OCI-LY7 (cell line): ENCODE data around the gene TRMT1. TPM values are rescaled to one million over a fixed set of nuclear protein-coding genes. Genes with fewer than 3 reads are reported as not detected.

ENCODE experiments used
- BruUV-seq: library from RNA; stranded (reverse); fragments of 400-500 nt; replicated peaks from 2 replicates; lab custom pipeline; 2021; lab: Mats Ljungman, UMichigan
- CTCF ChIA-PET: fragments of 300-600 bp; sonication (Branson Sonifier 250); formaldehyde crosslinking; loops from one replicate; lab custom pipeline; 2022; ENCODE audit warnings: antibody characterized with exemption; ENCODE audit not compliant: unreplicated experiment; lab: Charles Lee
- POLR2A ChIA-PET: fragments of 300-600 bp; sonication (Branson Sonifier 250); formaldehyde crosslinking; loops from one replicate; lab custom pipeline; 2022; ENCODE audit warnings: antibody characterized with exemption; lab: Charles Lee
- DNase-seq: peaks from one replicate; pipeline ENCODE4 v3.0.0-alpha.2; 2015; ENCODE audit warnings: low spot score
- H2AFZ ChIP-seq: fragments of 200-600 bp; sonication (generic), shearing (Covaris generic); 2 replicates; pipeline ENCODE4 v1.6.1; 2014; ENCODE audit warnings: mild to moderate bottlenecking, antibody characterized with exemption, low read length, moderate library complexity
- H3K27ac ChIP-seq: fragments of 200-600 bp; sonication (generic); 2 replicates; pipeline ENCODE4 v1.5.1; 2014; ENCODE audit warnings: mixed run types, low read depth, mild to moderate bottlenecking, moderate library complexity, low read length, inconsistent platforms; ENCODE audit not compliant: poor library complexity, severe bottlenecking
- H3K36me3 ChIP-seq: fragments of 200-600 bp; sonication (generic); 2 replicates; pipeline ENCODE4 v1.6.1; 2014; ENCODE audit warnings: mild to moderate bottlenecking, antibody characterized with exemption, low read length, moderate library complexity, mixed read lengths; ENCODE audit not compliant: insufficient read depth
- H3K4me1 ChIP-seq: fragments of 200-600 bp; sonication (generic); 2 replicates; pipeline ENCODE4 v1.5.1; 2014; ENCODE audit warnings: mild to moderate bottlenecking, low read length; ENCODE audit not compliant: insufficient read depth, poor library complexity, severe bottlenecking
- H3K4me2 ChIP-seq: fragments of 200-600 bp; sonication (generic); 2 replicates; pipeline ENCODE4 v1.6.1; 2014; ENCODE audit warnings: mild to moderate bottlenecking, low read length
- H3K4me3 ChIP-seq: fragments of 200-600 bp; sonication (generic); 2 replicates; pipeline ENCODE4 v1.5.1; 2014; ENCODE audit warnings: mild to moderate bottlenecking, low read depth, low read length; ENCODE audit not compliant: poor library complexity, severe bottlenecking
- H3K79me2 ChIP-seq: fragments of 200-600 bp; sonication (generic); 2 replicates; pipeline ENCODE4 v1.6.1; 2016; ENCODE audit warnings: low read depth, mild to moderate bottlenecking, low read length, moderate library complexity, mixed read lengths; ENCODE audit not compliant: insufficient read depth
- H3K9me2 ChIP-seq: fragments of 200-600 bp; sonication (generic); 2 replicates; pipeline ENCODE4 v1.6.1; 2016; ENCODE audit warnings: mild to moderate bottlenecking, low read length, mixed read lengths; ENCODE audit not compliant: insufficient read depth
- H3K9me3 ChIP-seq: fragments of 200-600 bp; sonication (generic); 2 replicates; pipeline ENCODE4 v1.6.1; 2014; ENCODE audit warnings: mild to moderate bottlenecking, mixed run types, low read length, mixed read lengths
- H4K20me1 ChIP-seq: fragments of 200-600 bp; sonication (generic); 2 replicates; pipeline ENCODE4 v1.6.1; 2014; ENCODE audit warnings: mild to moderate bottlenecking, antibody characterized with exemption, low read length, moderate library complexity, mixed read lengths; ENCODE audit not compliant: insufficient read depth
- EZH2phosphoT487 ChIP-seq: fragments of 200-600 bp; sonication (generic); IDR thresholded peaks from 2 replicates; pipeline ENCODE4 v1.6.1; 2018; ENCODE audit warnings: low read depth, borderline replicate concordance, mild to moderate bottlenecking, mixed run types, antibody characterized with exemption, low read length, moderate library complexity, mixed read lengths
- intact Hi-C: fragments of 100-400 bp; cut with micrococcal nuclease; formaldehyde crosslinking; loops from one replicate; pipeline ENCODE4 v1.10.0; 2022; ENCODE audit not compliant: unreplicated experiment
- total RNA-seq, 2 experiments: library from RNA; depleted of rRNA in 1 of 2; stranded (reverse); fragments of >200 nt in 1 of 2; shearing (Covaris generic) in 1 of 2; gene quantifications; 2 replicates each; pipeline ENCODE4 v1.2.3, GENCODE V29; 2014 to 2022
- TF ChIP-seq, protein P1 (sequence below): fragments of 200-600 bp; sonication (generic); conservative IDR thresholded peaks from 2 replicates; pipeline ENCODE4 v1.5.1; 2014; ENCODE audit warnings: mild to moderate bottlenecking, antibody characterized with exemption, low read length, moderate library complexity, mixed read lengths

Gene TRMT1
- total RNA-seq, 2 experiments from 2014 or later: 50.4 to 56.8 TPM

- intact Hi-C loops: no loop called here
- Histone ChIP-seq H3K9me2 (no peaks in the 10 kb centered on the region), H3K4me3 (no peak overlapping the region), H3K36me3 (peaks cover 45% of the 10 kb centered on the region; the same call in 1 of the 2 replicates), H3K27ac (no peak overlapping the region), H3K4me2 (no peak overlapping the region), H3K9me3 (no peaks in the 10 kb centered on the region), H3K4me1 (peaks cover 21% of the 10 kb centered on the region), H2AFZ (no peak overlapping the region), H4K20me1 (peaks cover 20% of the 10 kb centered on the region), H3K79me2 (peaks cover 49% of the 10 kb centered on the region)
- TF ChIP-seq EZH2phosphoT487: no peak
- TF ChIP-seq, protein P1, sequence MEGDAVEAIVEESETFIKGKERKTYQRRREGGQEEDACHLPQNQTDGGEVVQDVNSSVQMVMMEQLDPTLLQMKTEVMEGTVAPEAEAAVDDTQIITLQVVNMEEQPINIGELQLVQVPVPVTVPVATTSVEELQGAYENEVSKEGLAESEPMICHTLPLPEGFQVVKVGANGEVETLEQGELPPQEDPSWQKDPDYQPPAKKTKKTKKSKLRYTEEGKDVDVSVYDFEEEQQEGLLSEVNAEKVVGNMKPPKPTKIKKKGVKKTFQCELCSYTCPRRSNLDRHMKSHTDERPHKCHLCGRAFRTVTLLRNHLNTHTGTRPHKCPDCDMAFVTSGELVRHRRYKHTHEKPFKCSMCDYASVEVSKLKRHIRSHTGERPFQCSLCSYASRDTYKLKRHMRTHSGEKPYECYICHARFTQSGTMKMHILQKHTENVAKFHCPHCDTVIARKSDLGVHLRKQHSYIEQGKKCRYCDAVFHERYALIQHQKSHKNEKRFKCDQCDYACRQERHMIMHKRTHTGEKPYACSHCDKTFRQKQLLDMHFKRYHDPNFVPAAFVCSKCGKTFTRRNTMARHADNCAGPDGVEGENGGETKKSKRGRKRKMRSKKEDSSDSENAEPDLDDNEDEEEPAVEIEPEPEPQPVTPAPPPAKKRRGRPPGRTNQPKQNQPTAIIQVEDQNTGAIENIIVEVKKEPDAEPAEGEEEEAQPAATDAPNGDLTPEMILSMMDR: no peak
- DNase-seq: no peak
- CTCF ChIA-PET: no interaction called here
- no TSS peak for BruUV-seq
- POLR2A ChIA-PET: interaction anchor here (0.5 to 1.1 kb wide), 2 partner anchors 9 to 18 kb away, joined by 3 read pairs; no protein-coding TSS in a partner anchor
These were observed 6.7 kb upstream of the TRMT1 start for GRCh38 chr19:13122980-13123957.

DNA sequence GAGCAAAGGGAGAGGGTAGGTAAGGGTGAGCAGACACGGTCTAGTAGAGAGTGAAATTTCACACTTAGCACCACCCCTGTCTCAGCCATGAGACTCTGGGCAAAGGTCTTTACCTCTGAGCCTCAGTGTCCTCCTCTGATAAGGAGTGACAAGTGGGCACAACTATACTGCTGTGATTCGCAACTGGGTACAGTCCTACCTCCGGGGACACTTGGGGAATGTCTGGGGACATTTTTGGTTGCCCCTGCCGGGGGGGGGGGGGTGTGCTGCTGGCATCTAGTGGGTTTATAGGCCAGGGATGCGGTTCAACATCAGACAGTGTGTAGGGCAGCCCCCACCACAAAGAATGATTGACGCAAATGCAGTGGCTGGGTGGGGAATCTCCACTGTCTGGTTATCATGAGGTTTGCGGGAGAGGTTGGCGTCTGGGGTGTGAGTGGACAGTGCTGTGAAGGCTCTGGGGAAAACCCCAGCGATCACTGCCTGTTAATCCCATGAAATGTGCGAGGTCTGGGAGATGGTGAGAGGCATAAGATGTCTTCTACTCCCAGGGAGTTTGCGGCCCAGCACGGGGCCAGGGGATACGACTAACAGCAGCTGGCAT, 5.8 kb upstream of the TRMT1 start:
- TF ChIP-seq EZH2phosphoT487: no peak
- TF ChIP-seq, protein P1: no peak
- Histone ChIP-seq H3K79me2 (peaks cover 49% of the 10 kb centered on the region), H3K27ac (no peak overlapping the region), H3K4me1 (peaks cover 21% of the 10 kb centered on the region), H3K4me3 (no peak overlapping the region), H3K9me3 (no peaks in the 10 kb centered on the region), H3K9me2 (no peaks in the 10 kb centered on the region), H4K20me1 (peaks cover 20% of the 10 kb centered on the region), H2AFZ (no peak overlapping the region), H3K4me2 (no peak overlapping the region), H3K36me3 (peaks cover 39% of the 10 kb centered on the region; the same call in 1 of the 2 replicates)
- ChIA-PET POLR2A (interaction anchor here (1.1 kb wide), 1 partner anchor 10 kb away, joined by 3 read pairs; no protein-coding TSS in a partner anchor), CTCF (no interaction called here)
- intact Hi-C loops: no loop called here
- no TSS peak for BruUV-seq
- DNase-seq: no peak
